Measurements from ENCODE around the gene SLC35G1.

SLC35G1 gene

DNA sequence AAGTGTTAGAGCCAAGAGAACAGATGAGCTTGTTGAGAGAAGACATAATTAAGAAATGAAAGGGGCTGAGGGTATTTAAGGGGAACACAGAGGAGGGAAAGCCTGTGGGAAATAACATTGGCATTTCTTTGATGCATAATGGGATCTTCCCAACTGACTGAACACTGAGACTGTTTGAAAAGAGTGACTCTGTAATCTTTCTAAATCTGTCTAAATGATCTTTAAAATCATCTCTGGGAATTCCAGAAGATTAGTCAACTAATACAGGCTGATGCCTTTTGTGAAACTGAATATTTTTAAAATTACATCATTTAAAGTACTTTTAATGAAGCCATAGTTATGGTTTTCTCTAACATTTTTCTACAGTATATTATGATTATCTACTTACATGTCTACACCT, 17.4 kb upstream of the SLC35G1 start:
- DNase-seq = no peak

DNA sequence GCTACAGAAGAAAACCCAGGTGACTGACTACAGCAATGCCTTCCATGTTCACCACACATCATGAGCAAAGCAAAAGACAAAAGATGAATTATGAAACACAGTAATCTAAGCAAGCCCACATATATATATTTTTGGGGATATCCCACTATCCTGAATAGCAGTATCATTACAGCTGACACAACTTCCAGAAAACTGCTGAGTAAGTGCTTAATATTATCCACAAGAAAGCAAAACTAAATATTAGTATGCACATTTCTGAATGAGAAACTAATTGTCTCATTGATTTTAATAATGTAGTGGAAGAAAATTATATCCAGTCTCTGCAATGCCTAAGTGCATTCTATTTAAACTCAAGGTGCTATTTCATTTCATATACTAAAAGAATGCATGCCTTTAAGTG, 14.5 kb upstream of the SLC35G1 start:
- DNase-seq = no peak

DNA sequence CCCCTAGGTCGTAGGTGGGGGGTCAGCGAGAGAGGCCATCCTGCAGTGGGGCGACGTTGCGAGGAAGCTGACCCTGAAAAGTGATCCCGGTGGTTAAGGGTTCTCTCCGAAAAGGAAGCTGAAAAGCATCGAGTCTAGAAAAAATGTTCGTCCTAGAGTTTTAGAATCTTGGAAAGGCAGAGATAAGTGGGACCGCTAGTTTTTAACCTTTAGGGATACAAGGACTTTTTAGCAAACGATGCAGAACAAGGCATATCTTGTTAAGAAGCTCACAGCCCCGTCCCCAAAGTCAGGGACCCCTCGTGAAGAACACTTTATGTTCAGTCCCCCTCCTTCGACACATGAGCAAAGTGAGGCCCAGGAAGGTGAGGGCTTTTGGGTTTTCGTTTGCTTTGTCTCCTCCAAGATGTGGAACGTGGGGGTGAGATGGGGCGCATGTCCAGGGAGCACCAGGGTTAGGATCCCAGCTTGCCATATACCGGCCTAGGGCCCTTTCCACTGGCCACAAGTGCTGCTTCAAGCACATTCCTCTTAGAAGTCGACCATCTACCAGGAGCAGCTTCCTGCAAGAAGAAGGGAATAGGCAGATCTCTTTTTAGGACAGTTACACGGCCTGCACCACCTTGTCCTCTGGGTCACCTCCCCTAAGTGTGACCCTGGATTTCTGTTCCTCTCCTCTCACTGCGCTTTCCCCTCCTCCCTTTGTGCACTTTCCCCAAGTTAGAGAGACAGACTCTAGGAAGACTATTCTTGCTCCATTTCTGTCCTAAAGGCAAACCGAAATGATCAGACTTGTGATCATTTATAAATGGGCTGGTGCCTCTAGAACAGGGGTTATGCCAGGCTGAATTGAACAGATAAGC, 969 bp downstream of the SLC35G1 start:
- DNase-seq = no peak

DNA sequence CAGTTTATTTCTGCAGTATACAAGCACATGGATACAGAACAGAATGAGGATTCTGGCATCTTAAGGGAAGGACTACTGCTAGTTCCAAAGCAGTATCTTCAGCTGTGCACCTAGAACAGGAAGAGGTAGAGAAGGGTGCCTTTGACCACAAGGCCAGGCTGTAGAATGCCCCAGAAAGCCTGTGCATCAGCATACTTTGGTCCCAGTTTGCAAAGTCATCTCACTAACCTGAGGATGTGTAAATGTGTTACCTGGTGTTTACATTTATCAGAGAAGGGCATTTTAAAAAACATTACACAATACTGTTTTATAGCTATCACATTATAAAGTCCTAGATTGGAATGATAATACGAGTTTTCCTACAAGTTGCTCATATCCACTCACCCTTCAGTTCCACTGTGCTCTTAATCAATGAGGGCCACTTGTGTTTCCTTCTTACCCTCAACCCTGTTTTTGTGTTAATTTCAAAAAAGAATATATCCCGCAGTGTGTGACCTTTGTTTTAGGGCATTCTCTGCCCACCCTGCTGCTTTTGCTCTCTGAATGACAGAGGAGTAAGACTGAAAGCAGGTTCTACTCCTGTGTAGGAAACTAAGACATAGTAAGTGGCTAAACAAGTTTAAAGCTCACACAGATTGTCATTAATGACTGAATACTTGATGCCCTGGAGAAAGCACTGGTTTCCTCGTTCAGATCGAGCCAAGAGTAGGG, 3.4 kb downstream of the SLC35G1 start:
- no peak for DNase-seq

DNA sequence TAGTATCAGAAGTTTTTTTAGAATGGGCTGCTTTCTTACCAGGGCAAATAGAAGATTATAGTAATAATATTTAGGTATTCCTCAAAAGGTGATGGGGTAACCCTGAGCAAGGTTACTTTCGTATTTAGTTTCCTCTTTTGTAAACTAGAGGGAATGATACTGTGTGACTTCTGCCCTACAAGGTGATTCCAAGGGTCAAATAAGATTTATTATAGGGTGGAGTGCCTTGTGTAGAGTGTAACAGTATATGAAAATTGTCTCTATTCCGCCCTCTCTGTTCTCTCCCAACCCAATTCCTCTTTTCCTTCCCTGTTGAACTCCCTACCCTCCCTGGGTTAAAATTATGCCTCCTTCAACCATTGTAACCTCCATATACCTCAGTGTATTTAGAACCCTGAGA, 5.3 kb downstream of the SLC35G1 start:
- no peak for DNase-seq

DNA sequence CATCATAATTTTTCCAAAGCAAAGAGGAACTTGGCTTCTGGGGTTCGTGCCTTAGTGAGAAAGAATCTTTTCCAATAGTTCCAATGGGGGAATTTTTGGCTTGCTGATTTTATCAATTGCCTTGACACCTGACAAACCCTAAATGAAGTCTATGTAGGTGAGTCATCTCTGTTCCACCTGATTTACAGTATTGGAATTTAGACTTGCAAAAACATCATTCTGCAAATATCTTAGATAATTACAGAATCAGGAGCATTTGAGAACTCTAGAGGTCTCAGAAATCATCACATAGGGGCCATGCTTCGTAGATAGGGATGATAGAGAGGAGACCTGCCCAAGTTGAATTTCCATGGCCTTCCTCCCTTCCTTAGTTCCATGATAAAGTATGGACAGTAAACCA, 9.3 kb downstream of the SLC35G1 start:
- no peak for DNase-seq

DNA sequence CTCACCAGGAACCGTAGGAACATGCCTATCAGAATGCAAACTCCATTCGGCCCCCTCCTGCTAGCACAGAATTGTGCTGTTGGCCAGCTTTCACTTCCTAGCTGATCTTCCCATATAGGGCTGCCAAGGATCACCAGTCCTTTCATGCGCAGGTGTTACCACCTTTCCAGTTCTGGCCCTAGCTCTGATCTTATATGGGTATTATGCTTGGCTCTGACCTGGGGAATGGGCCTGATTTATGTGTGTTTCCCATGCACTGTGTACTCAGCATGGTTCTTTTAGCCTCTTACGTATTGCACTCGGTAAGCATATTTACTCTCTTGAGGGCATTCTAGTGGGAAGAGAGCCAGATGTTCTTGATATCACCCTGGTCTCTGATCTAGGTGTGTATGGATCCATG, 11.1 kb downstream of the SLC35G1 start:
- DNase-seq = no peak

DNA sequence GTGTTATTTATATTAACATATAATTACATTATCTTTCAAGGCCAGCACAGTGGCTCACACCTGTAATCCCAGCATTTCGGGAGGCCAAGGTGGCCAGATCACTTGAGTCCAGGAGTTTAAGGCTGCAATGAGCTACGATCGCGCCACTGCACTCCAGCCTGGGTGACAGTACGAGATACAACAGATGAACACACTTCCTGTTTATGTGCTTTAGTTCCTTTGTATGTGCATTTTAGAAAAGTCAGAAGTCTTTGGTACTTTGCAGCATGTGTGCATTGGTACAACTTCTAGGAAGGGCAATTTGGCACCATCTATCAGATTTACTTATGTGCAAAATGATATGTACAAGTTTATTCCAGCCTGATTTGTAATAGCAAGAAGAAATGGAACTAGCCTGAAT, 13.3 kb downstream of the SLC35G1 start:
- no peak for DNase-seq

DNA sequence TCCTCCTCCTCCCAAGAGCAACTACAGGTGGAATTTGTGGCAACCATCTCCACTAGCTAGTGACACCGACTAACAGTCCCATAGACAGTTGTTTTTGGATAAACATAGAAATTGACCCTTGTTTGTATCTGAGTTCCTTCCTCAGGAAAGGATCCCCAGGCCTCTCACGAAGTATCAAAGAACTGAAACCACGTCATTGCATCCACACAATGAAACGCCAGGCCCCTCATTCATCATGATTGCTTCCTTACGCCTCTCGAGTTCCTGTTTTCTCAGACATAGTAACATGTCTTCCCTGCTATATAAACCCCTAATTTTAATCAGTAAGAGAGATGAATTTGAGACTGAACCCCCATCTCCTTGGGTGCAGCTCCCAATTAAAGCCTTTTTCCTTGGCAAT, 18.1 kb downstream of the SLC35G1 start:
- no peak for DNase-seq

DNA sequence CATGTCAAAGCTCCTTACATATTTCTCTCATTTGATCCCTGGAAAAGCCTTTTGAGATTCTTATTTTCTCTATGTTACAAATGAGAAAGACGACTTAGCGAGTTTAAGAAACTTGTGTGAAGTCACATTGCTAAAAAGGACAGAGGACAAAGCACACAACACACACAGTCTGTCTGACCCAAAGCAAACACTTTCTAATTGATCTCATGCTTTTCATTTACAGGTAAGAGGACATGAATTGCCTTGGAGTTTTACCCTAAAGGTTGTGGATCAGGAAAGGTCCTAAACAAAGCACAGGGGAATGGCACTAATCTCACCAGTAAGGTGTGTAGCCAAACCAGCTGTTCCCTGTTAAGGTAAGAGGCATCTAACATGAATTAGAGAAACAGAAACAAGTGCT, 18.7 kb downstream of the SLC35G1 start:
- DNase-seq = no peak

DNA sequence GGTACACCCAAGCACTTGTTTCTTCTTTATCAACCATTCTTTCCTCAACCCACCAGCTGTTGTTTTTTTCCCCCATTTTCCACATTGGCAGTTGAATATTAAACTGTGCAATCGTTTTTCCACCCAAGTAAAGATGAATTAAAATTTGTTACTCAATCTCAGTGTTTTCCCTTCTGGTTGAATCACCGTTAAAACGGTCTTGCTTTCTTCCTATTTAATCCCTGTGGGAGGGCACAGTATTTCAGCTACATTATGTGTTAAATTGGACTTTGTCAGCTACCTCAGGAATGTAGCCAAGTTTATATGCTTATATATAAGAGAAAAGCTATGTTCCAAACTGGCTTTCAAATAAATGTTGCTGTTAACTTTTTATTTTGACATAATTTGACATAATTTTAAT, 19.9 kb downstream of the SLC35G1 start:
- DNase-seq = no peak

DNA sequence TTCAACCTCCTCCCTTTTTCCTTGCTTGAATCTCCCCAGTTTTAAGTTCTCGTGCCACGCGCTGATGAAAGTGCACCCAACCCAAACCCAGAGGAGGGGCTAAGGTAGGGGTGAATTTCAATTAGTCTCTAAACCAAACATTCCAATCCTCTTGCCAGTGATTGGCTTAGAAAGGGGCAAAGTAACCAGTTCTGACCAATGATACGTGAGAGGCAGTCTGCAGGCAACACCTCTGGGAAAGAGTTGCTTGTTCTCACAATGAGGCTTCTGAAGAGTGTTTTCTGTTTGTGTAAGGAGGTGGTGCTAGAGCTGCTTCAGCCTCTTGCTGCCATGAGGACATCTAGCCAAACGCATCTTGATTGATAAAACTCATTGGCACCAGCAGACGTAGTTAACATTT, 21.8 kb downstream of the SLC35G1 start:
- no peak for DNase-seq

DNA sequence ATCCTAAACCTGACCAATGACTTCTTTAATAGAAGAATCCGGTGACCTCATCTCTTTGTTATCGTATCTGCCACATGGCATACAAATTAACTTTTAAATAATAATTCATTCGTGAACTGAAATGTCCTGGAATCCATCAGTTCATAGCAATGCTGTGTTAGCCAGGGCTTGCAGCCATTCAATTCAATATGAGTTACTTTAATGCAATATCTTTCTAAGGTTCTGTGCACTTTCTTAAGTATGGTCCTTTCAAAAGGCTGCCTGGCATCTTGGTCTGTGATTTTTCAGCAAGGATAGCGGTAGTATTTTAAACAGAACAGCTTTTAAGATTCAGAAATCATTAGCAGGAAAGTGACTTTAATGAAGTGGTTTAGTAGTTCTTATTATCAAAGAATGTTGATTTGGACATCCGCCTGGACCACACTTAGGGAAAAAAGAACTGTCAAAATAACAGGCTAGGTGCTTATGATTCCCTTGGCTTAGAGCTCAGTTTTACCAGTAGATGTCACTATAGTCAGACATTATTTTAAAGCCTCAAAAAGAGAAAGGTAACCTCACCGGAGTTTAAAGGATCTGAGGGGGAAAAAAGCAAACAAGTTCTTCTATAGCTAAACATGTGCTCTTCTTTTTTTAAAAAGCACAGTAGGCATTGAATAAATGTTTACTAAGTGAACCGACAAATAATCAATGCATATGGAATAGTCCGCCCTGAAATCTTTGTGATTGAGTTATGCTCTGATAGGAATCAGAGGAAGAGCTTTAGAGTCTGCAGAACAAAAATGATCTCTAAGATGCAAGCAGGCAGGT, 22.7 kb downstream of the SLC35G1 start:
- no peak for DNase-seq

DNA sequence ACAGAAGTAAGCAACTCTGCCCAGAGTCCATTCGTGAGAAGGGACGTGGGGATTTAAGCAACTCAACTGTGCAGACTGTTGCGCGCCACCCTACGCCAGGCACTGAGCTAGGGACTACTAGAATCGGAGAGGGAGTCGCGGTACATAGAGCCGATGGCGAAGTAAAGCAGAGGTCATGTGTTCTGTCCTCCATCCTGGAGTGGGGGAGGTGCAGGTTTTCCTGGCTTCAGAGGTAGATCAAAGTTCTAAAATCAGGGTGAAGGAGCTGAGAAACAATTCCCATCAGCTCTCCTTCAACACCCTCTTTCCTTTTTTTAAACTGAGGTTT, 23.2 kb downstream of the SLC35G1 start:
- no peak for DNase-seq

DNA sequence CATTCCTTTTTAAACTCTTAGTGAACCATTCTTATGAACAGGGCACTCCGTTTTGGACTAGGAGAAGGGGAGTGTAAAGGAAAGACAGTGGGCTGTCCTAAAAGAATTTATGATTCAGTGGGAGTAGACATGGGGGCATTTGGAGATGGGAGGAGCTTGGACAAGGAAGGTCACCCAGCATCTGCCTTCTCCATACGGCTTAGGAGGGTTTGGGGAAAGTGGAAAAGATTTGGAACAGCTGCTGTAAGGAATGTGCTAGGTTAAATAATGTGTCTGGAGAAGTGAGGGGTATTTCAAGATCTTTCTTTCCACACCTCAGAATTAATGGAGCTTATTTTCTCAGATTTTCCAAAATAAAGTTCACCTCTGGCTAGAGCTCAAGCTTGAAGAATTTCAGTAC, 24.0 kb downstream of the SLC35G1 start:
- no peak for DNase-seq

DNA sequence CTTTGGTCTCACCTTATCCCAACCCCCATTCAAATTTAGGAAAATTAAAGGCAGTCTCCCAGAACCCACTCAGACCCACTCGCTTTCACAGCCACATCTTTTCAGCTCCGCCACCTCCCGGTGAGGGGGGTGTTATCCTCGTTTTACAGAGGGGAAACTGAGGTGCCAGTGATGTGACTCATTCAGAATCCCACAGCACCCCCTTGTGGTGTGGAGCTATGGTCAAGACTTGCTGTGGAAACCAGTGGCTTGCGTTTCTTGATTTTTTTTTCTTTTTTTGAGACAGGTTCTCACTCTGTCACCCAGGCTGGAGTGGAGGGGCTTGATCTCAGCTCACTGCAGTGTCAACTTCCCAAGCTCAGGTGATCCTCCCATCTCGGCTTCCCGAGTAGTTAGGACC, 27.6 kb downstream of the SLC35G1 start:
- peak; percentile 7 for DNase-seq

DNA sequence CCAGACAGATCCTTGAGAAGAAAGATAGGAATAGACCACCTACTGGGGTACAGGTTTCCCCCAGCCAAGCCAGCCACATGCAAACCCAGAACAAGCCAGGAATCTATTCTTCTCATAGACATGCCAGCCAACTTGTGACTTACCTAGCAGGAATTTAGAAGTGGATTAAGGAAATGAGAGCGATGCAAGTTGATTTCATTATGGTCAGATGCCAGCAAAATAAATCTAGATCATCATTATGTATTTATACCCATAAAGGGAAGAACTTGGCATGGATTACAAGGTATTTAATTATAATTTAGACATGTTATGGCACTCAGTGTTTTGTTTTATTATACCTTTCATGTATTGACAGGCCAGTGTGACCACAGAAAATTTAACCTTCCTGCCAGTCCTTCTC, 32.8 kb downstream of the SLC35G1 start:
- no peak for DNase-seq

DNA sequence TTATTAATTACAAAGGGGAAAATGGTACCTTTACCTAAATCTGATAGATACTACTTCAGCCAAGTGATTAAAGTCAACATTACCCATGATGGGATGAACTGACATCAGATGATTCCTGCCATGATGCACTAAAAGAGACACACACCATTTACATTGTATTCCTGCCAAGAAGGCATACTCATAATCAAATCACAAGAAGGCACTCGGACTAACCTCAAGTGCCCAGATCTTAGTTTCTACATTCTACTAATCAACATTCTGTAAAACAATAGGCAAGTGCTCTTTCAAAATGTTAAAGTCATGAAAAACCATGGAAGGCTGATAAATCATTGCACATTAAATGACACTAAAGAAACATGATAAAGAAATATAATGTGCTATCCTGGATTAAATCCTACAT, 44.4 kb downstream of the SLC35G1 start:
- DNase-seq = no peak

DNA sequence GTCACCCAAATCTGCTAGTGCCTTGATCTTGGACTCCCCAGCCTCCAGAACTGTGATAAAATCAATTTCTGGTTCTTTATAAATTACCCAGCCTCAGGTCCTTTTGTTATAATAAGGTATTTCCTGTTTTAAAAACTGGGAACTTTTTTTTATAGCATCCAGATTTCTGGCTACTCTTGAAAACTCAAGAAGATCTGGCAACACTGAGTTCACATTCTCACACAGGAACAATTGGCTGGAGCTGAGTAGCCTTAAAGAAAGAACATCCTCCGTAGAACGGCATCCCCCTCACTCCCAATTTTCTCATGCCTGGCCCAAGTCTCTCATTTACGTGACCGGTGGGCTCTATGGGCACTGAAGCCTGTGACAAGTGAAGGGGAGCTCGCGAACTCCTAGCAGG, 47.1 kb downstream of the SLC35G1 start:
- no peak for DNase-seq

DNA sequence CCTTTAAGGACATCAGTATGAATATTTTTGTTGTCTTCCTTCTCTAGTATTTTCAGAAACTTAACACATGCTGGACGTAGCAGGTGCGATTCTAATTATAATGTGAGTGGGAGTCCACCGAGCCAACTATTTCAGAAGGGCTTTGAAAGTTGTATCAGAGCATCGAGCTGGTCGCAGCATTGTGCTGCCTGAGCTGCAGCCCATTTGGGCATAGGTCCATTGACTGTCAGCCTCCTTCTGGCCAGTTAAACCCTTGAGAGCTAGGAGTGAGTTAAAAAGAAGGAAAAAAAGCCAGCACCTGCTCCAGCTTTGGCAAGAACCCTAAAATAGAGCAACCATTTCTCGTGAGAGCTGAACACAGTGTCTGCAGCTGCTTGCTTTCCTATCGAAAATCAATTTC, 47.8 kb downstream of the SLC35G1 start:
- no peak for DNase-seq

DNA sequence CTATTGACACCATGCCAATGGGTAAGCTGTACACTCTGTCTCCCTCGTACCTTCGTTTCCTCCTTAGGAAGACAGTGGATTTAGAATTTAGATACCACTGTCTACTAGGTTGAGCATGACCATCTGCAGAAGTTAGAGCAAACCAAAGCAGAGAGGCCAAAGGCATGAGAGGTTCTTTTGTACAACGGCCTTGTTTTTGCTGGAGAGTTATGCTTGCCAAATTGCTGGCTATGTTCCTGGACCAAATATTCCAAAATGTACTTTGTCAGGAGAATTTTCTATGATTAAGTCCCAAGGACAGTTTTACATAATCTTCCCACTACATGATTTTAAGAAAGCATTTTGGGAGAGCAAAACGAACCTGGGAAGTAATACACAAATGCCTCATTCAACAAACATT, 52.0 kb downstream of the SLC35G1 start:
- DNase-seq = no peak

DNA sequence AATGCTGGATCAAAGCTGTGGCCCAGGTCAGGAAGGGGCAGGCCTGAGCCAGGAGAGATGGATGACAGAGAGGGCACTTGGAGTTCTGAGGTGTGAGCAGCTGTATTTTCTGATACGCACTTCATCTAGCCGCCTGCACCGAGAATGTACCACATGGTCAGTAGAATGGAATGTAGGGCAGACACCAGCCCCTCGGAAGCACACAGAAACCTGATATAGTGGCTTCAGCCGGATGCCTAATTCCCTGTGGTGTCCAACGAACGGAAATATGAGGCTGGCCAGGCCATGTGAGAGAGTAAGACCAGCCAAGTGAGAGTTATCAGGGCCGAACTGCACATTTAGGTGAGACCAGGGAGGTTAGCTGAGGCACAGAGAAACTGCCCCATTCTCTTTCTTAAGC, 53.3 kb downstream of the SLC35G1 start:
- no peak for DNase-seq

DNA sequence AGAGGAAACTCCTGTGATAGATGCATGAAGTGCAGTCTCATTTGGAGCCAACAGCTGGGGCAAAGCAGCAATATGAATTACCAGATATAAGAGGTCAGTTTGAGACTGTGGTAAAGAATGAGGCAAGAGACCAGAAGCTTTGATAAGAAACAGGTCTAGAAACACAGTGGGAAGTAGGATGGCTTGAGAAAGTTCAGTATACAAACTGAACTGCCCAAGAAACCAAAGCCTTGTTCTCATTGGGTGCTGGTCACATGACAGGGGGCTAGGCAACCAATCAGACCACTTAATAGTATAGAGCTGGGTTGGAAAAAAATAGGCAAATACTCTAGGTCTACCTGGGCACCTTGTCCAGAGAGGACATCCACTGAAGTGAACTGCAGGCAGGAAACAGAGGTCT, 53.7 kb downstream of the SLC35G1 start:
- DNase-seq = no peak

DNA sequence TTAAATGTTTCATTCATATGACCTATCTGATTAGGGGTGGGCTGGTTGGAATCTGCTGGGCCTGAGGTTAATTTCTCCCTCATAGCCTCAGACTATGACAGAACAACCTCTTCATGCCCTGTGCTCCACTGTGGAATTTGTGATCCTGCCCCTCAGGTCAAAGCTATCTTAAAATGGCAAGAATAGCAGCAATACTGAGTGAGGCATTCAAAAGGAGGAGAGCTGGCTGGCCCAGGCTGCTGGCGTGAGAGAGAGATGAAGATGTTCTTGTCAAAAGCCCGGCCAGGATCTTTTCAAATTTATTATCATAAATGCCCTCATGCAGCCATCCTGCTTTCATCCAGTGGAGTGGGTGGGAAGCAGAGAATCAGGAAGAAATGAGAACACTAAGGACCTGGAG, 58.1 kb downstream of the SLC35G1 start:
- no peak for DNase-seq

Data from T-helper 9 cell (primary cell).